Measurements from ENCODE around the gene LPAR2. TPM values are rescaled to one million over a fixed set of nuclear protein-coding genes. Genes with fewer than 3 reads are reported as not detected.

Gene LPAR2
- total and polyA plus RNA-seq, 10 of the 15 experiments (the other 5 are each of a cell fraction or from before 2014, with no cell fraction given) = 0.98 to 23.8 (median 10.2) TPM

GRCh38 chr19:19654441-19654840 lies 26.4 kb upstream of the LPAR2 start:
- Histone ChIP-seq H4K20me1 (ENCODE audit: control insufficient read depth, insufficient read depth) (no peaks in the 10 kb centered on the region), H3K36me3 (ENCODE audit: control insufficient read depth in 2 of 2, insufficient read depth in 2 of 2, low read length in 1 of 2) (peaks cover 58 to 79% of the 10 kb centered on the region in 2 experiments), H3K79me2 (ENCODE audit: control insufficient read depth, insufficient read depth, low read length) (peaks cover 1% of the 10 kb centered on the region), H3K4me2 (ENCODE audit: control insufficient read depth, insufficient read depth) (no peak overlapping the region), H3K4me3 (no peak overlapping the region), H3K27ac (ENCODE audit: control insufficient read depth, insufficient read depth) (no peak overlapping the region), H2AFZ (ENCODE audit: control insufficient read depth, low read depth, low read length) (no peak overlapping the region), H3K27me3 (replicated peaks in 1 of 2; ENCODE audit: control insufficient read depth in 2 of 2, insufficient read depth in 2 of 2, low read length in 1 of 2) (no peaks in the 10 kb centered on the region), H3K9me3 (replicated peaks; ENCODE audit: control insufficient read depth, insufficient read depth, low read length) (no peaks in the 10 kb centered on the region), H3K9ac (ENCODE audit: control insufficient read depth, insufficient read depth, low read length) (no peak overlapping the region), H3K4me1 (ENCODE audit: control insufficient read depth, insufficient read depth, low read length) (no peaks in the 10 kb centered on the region)
- BruUV-seq (replicated peaks) = no TSS peak
- FAIRE-seq = no peak
- in situ Hi-C loops (cut with MboI) (no loop called here), intact Hi-C loops (cut with micrococcal nuclease; ENCODE audit: unreplicated experiment) (no loop called here)
- ATAC-seq = no peak
- RAD21 ChIA-PET (ENCODE audit: unreplicated experiment) = no interaction called here
- no peak for DNase-seq (ENCODE audit: low read depth, low spot score)
- POLR2A ChIA-PET = interaction anchor here (0.6 kb wide), 1 partner anchor 50 kb away, joined by 3 read pairs; no protein-coding TSS in a partner anchor
- WGBS (ENCODE audit: insufficient coverage, insufficient replicate concordance, low lambda C conversion rate, missing lambda C conversion rate) = 100% methylated on average over 13 of the region's 15 CpGs
- CTCF ChIA-PET = no interaction called here
- SMC1A ChIA-PET (ENCODE audit: uncharacterized antibody, unreplicated experiment) = no interaction called here
- TF ChIP-seq EGR1 (IDR thresholded peaks at IDR 0.05; ENCODE audit: borderline replicate concordance in 1 of 2, low read depth in 2 of 2, low read length in 2 of 2) = no peak
- no peak for TF ChIP-seq NFYB (IDR thresholded peaks at IDR 0.05; ENCODE audit: insufficient read depth, low read depth, low read length)
- TF ChIP-seq CHD2 (IDR thresholded peaks at IDR 0.05; ENCODE audit: borderline replicate concordance, low read depth, low read length) = no peak
- TF ChIP-seq CEBPB (IDR thresholded peaks at IDR 0.05; ENCODE audit: borderline replicate concordance in 1 of 2, low read depth in 2 of 2, low read length in 2 of 2) = no peak
- TF ChIP-seq CBFB (IDR thresholded peaks at IDR 0.05; ENCODE audit: low read depth) = no peak
- no peak for TF ChIP-seq TCF3 (IDR thresholded peaks at IDR 0.05; ENCODE audit: borderline replicate concordance, insufficient read depth, low read depth, low read length)
- no peak for TF ChIP-seq BCLAF1 (IDR thresholded peaks at IDR 0.05)
- no peak for TF ChIP-seq REST (IDR thresholded peaks at IDR 0.05; ENCODE audit: low read depth, low read length)
- TF ChIP-seq NKRF (conservative IDR thresholded peaks at IDR 0.05) = no peak
- TF ChIP-seq SPI1 (IDR thresholded peaks at IDR 0.05; ENCODE audit: borderline replicate concordance, insufficient read depth, low read depth, low read length) = no peak
- no peak for TF ChIP-seq BCL3 (IDR thresholded peaks at IDR 0.05; ENCODE audit: borderline replicate concordance, insufficient read depth, low read depth, low read length, poor library complexity, severe bottlenecking)
- no peak for TF ChIP-seq CHD4 (IDR thresholded peaks at IDR 0.05)
- no peak for TF ChIP-seq WRNIP1 (IDR thresholded peaks at IDR 0.05; ENCODE audit: borderline replicate concordance, low read depth, low read length)

Measured in GM12878 (cell line).